Measurements from ENCODE around the gene SGSM2.

SGSM2 gene

GRCh38 chr17:2427215-2427614 is 89.9 kb downstream of the SGSM2 start:
- DNase-seq, result no peak

GRCh38 chr17:2427910-2428309 is 90.6 kb downstream of the SGSM2 start:
- DNase-seq, result no peak

Data from NCI-H446 (cell line).